Measurements from ENCODE around the gene TYMS. TPM values are rescaled to one million over a fixed set of nuclear protein-coding genes. Genes with fewer than 3 reads are reported as not detected.

Gene TYMS
- total RNA-seq, 1 donor from 2014 or later: 15.7 TPM

GRCh38 chr18:621291-622043, 36.0 kb upstream of the TYMS start:
- Histone ChIP-seq H3K27ac (ENCODE audit: low read depth, low read length) (no peak overlapping the region), H3K27me3 (ENCODE audit: control insufficient read depth in 3 of 3, insufficient read depth in 3 of 3, low read length in 3 of 3) (no peaks in the 10 kb centered on the region), H3K4me3 (ENCODE audit: low read length in 3 of 3) (no peak overlapping the region), H3K9ac (ENCODE audit: low read depth in 1 of 3, low read length in 3 of 3) (no peak overlapping the region), H3K36me3 (ENCODE audit: control insufficient read depth in 3 of 3, insufficient read depth in 3 of 3, low read length in 3 of 3) (no peaks in the 10 kb centered on the region), H3K9me3 (ENCODE audit: control insufficient read depth in 3 of 3, low read length in 3 of 3) (no peaks in the 10 kb centered on the region), H3K4me1 (ENCODE audit: control insufficient read depth in 3 of 3, insufficient read depth in 3 of 3, low read length in 3 of 3) (no peaks in the 10 kb centered on the region)

DNA sequence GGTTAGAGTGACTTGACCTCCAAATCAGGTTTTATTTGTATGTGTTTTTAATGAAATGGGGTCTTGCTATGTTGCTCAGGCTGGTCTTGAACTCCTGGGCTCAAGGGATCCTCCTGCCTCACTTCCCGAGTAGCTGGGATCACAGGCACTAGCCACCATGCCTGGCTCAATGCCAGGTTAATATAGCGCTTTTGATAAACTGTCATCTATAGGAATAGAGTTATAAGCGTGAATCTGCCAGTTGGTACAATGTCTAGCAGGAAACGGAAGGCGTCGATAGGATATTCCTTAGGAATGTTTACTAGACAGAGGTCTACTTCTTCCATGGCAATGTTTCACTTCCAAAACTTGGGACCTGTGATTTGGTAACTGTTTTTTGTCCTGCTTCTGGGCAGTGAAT, 35.2 kb upstream of the TYMS start:
- H3K4me3 ChIP-seq (ENCODE audit: low read length in 3 of 3): no peak overlapping the region
- no peak overlapping the region for H3K27ac ChIP-seq (ENCODE audit: low read depth, low read length)
- H3K36me3 ChIP-seq (ENCODE audit: control insufficient read depth in 3 of 3, insufficient read depth in 3 of 3, low read length in 3 of 3): no peaks in the 10 kb centered on the region
- no peaks in the 10 kb centered on the region for H3K9me3 ChIP-seq (ENCODE audit: control insufficient read depth in 3 of 3, low read length in 3 of 3)
- H3K9ac ChIP-seq (ENCODE audit: low read depth in 1 of 3, low read length in 3 of 3): no peak overlapping the region
- no peaks in the 10 kb centered on the region for H3K27me3 ChIP-seq (ENCODE audit: control insufficient read depth in 3 of 3, insufficient read depth in 3 of 3, low read length in 3 of 3)
- no peaks in the 10 kb centered on the region for H3K4me1 ChIP-seq (ENCODE audit: control insufficient read depth in 3 of 3, insufficient read depth in 3 of 3, low read length in 3 of 3)

DNA sequence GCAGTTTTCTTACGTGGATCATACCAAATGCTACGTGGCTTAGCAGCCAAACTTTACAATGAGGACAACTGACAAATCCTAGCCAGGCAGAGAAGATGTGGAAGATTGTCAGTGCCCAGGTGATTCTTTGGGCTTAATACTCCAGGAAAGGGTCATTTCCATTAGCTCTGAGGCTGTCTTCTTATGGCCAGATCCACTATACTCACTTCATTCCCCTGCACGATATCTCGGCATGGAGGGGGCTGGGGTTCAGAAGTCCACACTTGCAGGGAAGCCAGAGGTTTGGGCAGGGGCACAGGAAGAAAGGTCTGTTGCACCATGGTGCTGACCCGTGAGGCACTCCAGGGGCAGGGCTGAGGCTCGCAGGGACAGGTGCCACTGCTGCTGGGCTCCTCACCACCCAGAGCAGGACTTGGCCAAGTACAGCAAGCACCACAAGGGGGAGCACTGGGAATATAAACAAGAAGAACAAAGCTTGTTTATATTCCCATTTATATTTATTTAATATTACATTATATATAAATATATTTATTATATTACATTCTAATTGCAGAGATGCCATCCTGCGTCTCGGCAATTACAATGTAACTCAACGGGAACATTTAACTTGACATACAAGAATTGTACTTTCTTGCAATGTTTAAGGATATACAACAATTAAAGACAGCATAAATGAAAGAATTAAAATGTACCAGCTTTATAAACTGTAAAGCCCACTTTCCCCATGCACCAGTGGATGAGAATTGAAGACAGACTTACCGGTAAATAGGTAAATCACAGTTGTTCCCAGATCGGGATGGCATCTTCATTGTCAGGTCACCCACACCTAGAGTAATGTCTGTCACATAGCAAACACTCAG, 33.5 kb upstream of the TYMS start:
- no peaks in the 10 kb centered on the region for H3K9me3 ChIP-seq (ENCODE audit: control insufficient read depth in 3 of 3, low read length in 3 of 3)
- no peaks in the 10 kb centered on the region for H3K4me1 ChIP-seq (ENCODE audit: control insufficient read depth in 3 of 3, insufficient read depth in 3 of 3, low read length in 3 of 3)
- no peak overlapping the region for H3K27ac ChIP-seq (ENCODE audit: low read depth, low read length)
- no peak overlapping the region for H3K4me3 ChIP-seq (ENCODE audit: low read length in 3 of 3)
- peaks cover 0 to 3% (median 0%) of the 10 kb centered on the region in 3 donors for H3K27me3 ChIP-seq (ENCODE audit: control insufficient read depth in 3 of 3, insufficient read depth in 3 of 3, low read length in 3 of 3)
- H3K36me3 ChIP-seq (ENCODE audit: control insufficient read depth in 3 of 3, insufficient read depth in 3 of 3, low read length in 3 of 3): no peaks in the 10 kb centered on the region
- no peak overlapping the region for H3K9ac ChIP-seq (ENCODE audit: low read depth in 1 of 3, low read length in 3 of 3)

GRCh38 chr18:627231-627630, 30.2 kb upstream of the TYMS start:
- no peaks in the 10 kb centered on the region for H3K4me1 ChIP-seq (ENCODE audit: control insufficient read depth in 3 of 3, insufficient read depth in 3 of 3, low read length in 3 of 3)
- H3K9ac ChIP-seq (ENCODE audit: low read depth in 1 of 3, low read length in 3 of 3): no peak overlapping the region
- no peaks in the 10 kb centered on the region for H3K36me3 ChIP-seq (ENCODE audit: control insufficient read depth in 3 of 3, insufficient read depth in 3 of 3, low read length in 3 of 3)

DNA sequence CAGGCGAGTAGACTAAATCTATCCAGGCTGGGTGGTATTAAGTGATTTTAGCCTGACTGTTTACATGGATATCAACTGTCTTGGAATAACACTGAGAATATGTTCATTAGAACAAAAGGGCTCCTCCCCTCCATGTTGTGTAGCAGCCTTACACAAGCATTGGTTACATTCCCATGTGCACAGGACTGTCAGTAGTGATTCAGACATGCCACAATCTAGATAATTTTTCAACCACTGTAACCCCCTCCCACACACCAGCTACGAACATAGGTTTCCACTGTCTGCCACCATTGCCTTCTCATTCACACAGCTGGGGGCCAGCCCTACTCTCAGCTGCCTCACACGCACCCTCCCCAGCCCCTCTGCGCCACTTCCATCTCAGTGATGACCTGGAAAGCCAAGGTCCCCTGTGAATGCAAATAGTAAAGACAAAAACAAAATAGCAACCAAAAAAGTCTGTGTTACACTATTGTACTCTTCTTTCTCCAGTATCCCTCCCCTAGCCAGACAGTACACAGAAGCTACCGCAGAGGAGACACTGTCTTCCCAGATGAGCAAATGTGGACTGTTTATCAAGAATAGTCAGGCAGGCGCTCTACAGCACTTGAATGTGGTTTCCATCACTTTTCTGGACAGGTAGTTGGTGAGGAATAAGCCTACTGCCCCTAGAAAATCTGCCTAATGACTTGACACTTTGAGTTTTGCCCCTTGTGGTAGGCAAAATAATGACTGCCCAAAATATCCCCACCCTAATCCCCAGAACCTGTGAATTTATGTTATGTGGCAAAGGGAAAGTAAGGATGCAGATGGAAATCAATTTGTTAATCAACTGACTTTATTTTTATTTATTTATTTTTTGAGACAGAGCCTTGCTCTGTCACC, 27.9 kb upstream of the TYMS start:
- Histone ChIP-seq H3K4me3 (ENCODE audit: low read length in 3 of 3) (no peak overlapping the region), H3K4me1 (ENCODE audit: control insufficient read depth in 3 of 3, insufficient read depth in 3 of 3, low read length in 3 of 3) (no peaks in the 10 kb centered on the region), H3K9me3 (ENCODE audit: control insufficient read depth in 3 of 3, low read length in 3 of 3) (no peaks in the 10 kb centered on the region), H3K27ac (ENCODE audit: low read depth, low read length) (no peak overlapping the region), H3K36me3 (ENCODE audit: control insufficient read depth in 3 of 3, insufficient read depth in 3 of 3, low read length in 3 of 3) (no peaks in the 10 kb centered on the region), H3K27me3 (ENCODE audit: control insufficient read depth in 3 of 3, insufficient read depth in 3 of 3, low read length in 3 of 3) (peaks cover 0 to 4% (median 3%) of the 10 kb centered on the region in 3 donors), H3K9ac (ENCODE audit: low read depth in 1 of 3, low read length in 3 of 3) (no peak overlapping the region)

More at GRCh38 chr18:627231-627630, 30.2 kb upstream of the TYMS start:
- H3K4me3 ChIP-seq (ENCODE audit: low read length in 3 of 3): no peak overlapping the region
- H3K9me3 ChIP-seq (ENCODE audit: control insufficient read depth in 3 of 3, low read length in 3 of 3): no peaks in the 10 kb centered on the region
- H3K27me3 ChIP-seq (ENCODE audit: control insufficient read depth in 3 of 3, insufficient read depth in 3 of 3, low read length in 3 of 3): peaks cover 0 to 4% (median 3%) of the 10 kb centered on the region in 3 donors
- H3K27ac ChIP-seq (ENCODE audit: low read depth, low read length): no peak overlapping the region

DNA sequence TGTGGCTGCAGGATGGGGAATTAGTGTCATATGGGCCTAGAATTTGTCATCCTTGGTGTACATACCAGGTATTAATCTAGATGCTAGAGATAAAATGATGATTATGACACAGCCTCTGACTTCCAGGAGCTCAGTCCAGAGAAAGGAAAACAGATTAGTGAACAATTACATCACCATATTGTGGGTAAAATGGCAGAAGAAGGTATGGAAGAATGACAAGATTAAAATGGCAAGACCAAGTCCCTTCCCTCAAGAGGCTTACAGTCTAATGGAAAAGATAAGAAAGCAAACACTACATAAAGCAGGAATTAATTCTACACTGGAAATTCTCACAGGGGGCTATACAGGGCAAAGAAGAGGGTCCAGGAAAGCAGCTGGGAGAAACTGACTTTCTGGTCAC, 25.9 kb upstream of the TYMS start:
- Histone ChIP-seq H3K4me3 (ENCODE audit: low read length in 3 of 3) (no peak overlapping the region), H3K4me1 (ENCODE audit: control insufficient read depth in 3 of 3, insufficient read depth in 3 of 3, low read length in 3 of 3) (no peaks in the 10 kb centered on the region), H3K27ac (ENCODE audit: low read depth, low read length) (no peak overlapping the region), H3K9ac (ENCODE audit: low read depth in 1 of 3, low read length in 3 of 3) (no peak overlapping the region), H3K36me3 (ENCODE audit: control insufficient read depth in 3 of 3, insufficient read depth in 3 of 3, low read length in 3 of 3) (no peaks in the 10 kb centered on the region), H3K9me3 (ENCODE audit: control insufficient read depth in 3 of 3, low read length in 3 of 3) (no peaks in the 10 kb centered on the region), H3K27me3 (ENCODE audit: control insufficient read depth in 3 of 3, insufficient read depth in 3 of 3, low read length in 3 of 3) (peaks cover 0 to 4% (median 3%) of the 10 kb centered on the region in 3 donors)

DNA sequence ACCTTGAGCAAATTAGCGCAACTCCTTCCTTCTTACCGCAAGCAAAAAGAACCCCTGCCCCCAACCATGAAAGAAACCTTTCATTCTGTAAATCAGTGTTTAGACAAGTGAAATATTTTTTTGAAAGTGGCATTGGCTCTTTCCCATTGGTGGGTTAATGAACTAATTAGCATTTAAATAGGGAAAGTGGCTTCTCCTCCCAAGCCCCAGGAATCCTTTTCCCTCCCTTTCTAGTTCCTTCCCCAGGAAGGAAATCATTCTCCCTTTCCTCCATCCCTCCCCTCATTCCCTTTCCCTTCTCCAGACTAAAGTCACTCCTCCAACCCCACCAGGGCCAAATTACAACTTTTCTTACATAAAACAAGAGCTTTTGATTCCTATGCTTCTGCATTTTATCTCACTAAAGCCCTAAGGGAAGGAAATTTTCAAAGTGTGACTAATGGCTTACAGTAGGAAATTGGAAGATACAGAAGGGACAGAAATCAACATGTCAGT, 22.9 kb upstream of the TYMS start:
- no peak overlapping the region for H3K9ac ChIP-seq (ENCODE audit: low read depth in 1 of 3, low read length in 3 of 3)
- no peak overlapping the region for H3K27ac ChIP-seq (ENCODE audit: low read depth, low read length)
- no peaks in the 10 kb centered on the region for H3K9me3 ChIP-seq (ENCODE audit: control insufficient read depth in 3 of 3, low read length in 3 of 3)
- H3K4me3 ChIP-seq (ENCODE audit: low read length in 3 of 3): no peak overlapping the region
- H3K36me3 ChIP-seq (ENCODE audit: control insufficient read depth in 3 of 3, insufficient read depth in 3 of 3, low read length in 3 of 3): no peaks in the 10 kb centered on the region
- no peaks in the 10 kb centered on the region for H3K4me1 ChIP-seq (ENCODE audit: control insufficient read depth in 3 of 3, insufficient read depth in 3 of 3, low read length in 3 of 3)
- peaks cover 0 to 4% (median 0%) of the 10 kb centered on the region in 3 donors for H3K27me3 ChIP-seq (ENCODE audit: control insufficient read depth in 3 of 3, insufficient read depth in 3 of 3, low read length in 3 of 3)

DNA sequence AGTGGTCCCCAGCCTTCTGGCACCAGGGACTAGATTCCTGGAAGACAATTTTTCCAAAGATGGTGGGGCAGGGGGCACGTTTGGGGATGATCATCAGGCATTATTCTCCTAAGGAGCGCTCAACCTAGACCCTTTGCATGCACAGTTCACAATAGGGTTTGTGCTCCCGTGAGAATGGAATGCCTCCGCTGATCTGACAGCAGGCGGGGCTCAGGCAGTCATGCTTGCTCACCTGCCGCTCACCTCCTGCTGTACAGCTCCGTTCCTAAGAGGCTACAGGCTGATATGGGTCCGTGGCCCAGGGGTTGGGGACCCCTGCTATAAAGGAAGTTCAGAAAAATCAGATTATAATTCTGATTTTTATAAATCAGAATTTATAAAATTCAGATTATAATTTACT, 22.3 kb upstream of the TYMS start:
- no peaks in the 10 kb centered on the region for H3K9me3 ChIP-seq (ENCODE audit: control insufficient read depth in 3 of 3, low read length in 3 of 3)
- H3K4me3 ChIP-seq (ENCODE audit: low read length in 3 of 3): no peak overlapping the region
- no peak overlapping the region for H3K27ac ChIP-seq (ENCODE audit: low read depth, low read length)
- H3K36me3 ChIP-seq (ENCODE audit: control insufficient read depth in 3 of 3, insufficient read depth in 3 of 3, low read length in 3 of 3): no peaks in the 10 kb centered on the region
- H3K9ac ChIP-seq (ENCODE audit: low read depth in 1 of 3, low read length in 3 of 3): no peak overlapping the region
- H3K27me3 ChIP-seq (ENCODE audit: control insufficient read depth in 3 of 3, insufficient read depth in 3 of 3, low read length in 3 of 3): peaks cover 0 to 4% (median 0%) of the 10 kb centered on the region in 3 donors
- no peaks in the 10 kb centered on the region for H3K4me1 ChIP-seq (ENCODE audit: control insufficient read depth in 3 of 3, insufficient read depth in 3 of 3, low read length in 3 of 3)

DNA sequence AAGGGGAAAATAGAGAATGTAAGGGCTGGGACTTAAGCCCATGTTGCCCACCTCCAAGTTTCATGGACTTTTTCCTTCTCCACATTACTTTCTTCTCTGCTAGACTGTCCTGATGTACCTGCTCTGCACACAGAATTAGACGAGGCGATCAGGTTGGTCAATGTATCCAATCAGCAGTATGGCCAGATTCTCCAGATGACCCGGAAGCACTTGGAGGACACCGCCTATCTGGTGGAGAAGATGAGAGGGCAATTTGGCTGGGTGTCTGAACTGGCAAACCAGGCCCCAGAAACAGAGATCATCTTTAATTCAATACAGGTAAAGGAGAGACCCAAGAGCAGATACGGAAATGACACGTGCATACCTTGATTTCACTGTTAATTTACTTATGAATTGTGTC, 16.2 kb upstream of the TYMS start:
- no peaks in the 10 kb centered on the region for H3K9me3 ChIP-seq (ENCODE audit: control insufficient read depth in 3 of 3, low read length in 3 of 3)
- H3K4me1 ChIP-seq (ENCODE audit: control insufficient read depth in 3 of 3, insufficient read depth in 3 of 3, low read length in 3 of 3): no peaks in the 10 kb centered on the region
- no peak overlapping the region for H3K4me3 ChIP-seq (ENCODE audit: low read length in 3 of 3)
- H3K36me3 ChIP-seq (ENCODE audit: control insufficient read depth in 3 of 3, insufficient read depth in 3 of 3, low read length in 3 of 3): no peaks in the 10 kb centered on the region
- no peak overlapping the region for H3K9ac ChIP-seq (ENCODE audit: low read depth in 1 of 3, low read length in 3 of 3)
- H3K27me3 ChIP-seq (ENCODE audit: control insufficient read depth in 3 of 3, insufficient read depth in 3 of 3, low read length in 3 of 3): peaks cover 0 to 6% (median 0%) of the 10 kb centered on the region in 3 donors
- no peak overlapping the region for H3K27ac ChIP-seq (ENCODE audit: low read depth, low read length)
